ENCODE measurements around the gene KIF22.

The KIF22 gene

DNA sequence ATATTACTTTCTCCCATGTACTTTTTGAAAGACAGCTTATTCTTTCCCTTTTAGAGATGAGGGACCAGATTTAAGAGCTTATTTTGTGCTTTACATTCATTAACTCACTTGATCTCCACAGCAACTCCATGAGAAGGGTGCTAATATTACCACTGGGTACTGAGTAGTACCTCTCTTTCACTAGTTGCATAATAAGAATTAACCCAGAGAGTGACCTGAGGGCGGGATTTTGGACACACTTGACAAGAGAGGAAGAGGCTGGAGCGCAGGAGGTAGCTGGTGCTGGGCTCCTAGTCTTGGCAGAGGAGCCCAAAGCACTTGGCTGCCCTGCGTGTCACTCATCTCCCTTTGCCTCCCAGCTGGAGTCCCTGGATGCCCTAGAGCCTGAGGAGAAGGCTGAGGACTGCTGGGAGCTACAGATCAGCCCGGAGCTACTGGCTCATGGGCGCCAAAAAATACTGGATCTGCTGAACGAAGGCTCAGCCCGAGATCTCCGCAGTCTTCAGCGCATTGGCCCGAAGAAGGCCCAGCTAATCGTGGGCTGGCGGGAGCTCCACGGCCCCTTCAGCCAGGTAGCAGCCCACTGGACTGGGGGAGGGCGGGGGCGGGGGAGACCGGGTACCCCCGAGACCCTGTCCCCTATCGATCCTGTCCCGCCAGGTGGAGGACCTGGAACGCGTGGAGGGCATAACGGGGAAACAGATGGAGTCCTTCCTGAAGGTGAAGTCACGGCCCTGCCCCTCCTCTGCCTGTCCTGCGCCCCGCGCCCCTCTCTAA lies 14.1 kb downstream of the KIF22 start:
- no peak for DNase-seq

DNA sequence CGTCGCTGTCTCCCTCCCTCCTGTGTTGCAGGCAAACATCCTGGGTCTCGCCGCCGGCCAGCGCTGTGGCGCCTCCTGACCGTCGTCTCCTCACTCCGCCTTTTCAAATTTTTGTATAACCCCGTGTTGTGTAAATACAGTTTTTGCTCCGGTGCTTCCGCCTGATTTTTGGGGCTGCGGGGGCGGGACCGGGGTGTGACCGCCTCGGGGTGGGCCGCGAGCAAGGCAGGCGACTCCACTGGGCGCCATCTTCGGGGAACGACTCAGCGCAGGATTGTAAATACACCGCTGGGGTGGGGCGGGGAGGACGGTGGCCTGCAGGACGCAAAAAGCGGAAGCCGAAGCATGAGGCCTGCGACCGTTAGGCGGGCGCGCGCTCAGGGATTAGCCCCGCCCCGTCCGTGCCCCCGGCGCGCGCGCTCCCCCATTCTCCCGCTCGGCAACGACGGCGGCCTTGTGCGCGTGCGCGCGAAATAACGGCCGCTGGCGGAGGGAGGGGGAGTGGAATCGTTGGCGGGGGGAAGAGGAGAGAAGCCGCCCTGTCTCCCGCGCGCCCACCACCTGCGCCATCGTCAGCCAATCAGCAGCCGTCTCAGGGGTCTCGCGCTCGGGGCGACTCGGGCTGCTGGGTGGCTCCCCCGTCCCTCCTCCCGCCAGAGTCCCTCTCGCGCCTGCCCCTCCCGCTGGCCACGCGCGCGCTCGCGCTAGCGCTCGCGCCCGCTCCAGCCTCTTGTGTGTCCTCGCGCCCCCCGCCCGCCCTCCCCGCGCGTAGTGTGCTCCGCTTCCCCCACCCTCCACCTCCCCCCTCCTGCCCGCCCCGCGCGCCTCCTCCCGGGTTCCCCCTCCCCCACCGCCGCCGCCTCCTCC lies 14.9 kb downstream of the KIF22 start:
- peak; percentile 98 for DNase-seq

DNA sequence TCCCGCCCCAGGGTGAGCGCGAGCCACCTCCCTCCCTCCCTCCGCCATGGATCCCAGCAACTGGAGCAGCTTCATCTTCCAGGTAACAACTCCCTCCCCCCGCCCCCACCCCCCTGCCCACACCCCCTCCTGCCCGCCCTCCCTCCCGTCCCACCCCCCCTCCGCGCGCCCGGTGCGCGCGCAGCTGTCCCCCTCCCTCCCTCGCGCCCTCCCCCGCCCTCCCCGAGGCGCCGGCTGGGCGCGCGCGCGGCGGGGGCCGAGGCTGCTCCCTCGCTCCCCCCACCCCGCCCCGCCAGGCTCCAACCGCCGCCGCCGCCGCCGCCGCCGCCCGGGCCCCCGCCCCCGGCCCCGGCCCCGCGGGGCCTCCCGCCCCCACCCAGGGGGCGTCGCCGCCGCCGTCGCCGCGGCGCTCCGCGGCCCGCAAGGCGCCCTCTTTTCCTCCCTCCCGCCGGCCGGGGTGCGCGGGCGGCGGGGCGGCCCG lies 15.6 kb downstream of the KIF22 start, which contains the start of gene MAZ:
MAZ (plus strand) TSS at position 431 of the 481 bp plus-strand sequence. CDS start 173 bp downstream, outside the sequence.
- no peak for DNase-seq

DNA sequence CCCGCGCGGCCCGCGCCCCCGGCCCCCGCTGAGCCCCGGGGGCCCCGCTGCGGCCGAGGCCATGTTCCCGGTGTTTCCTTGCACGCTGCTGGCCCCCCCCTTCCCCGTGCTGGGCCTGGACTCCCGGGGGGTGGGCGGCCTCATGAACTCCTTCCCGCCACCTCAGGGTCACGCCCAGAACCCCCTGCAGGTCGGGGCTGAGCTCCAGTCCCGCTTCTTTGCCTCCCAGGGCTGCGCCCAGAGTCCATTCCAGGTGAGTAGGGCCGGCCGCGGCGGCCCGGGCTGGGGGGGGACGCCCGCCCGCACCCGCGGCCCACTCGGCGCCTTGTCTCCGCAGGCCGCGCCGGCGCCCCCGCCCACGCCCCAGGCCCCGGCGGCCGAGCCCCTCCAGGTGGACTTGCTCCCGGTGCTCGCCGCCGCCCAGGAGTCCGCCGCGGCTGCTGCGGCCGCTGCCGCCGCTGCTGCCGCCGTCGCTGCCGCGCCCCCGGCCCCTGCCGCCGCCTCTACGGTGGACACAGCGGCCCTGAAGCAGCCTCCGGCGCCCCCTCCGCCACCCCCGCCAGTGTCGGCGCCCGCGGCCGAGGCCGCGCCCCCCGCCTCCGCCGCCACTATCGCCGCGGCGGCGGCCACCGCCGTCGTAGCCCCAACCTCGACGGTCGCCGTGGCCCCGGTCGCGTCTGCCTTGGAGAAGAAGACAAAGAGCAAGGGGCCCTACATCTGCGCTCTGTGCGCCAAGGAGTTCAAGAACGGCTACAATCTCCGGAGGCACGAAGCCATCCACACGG lies 16.3 kb downstream of the KIF22 start:
- peak; percentile 71 for DNase-seq

DNA sequence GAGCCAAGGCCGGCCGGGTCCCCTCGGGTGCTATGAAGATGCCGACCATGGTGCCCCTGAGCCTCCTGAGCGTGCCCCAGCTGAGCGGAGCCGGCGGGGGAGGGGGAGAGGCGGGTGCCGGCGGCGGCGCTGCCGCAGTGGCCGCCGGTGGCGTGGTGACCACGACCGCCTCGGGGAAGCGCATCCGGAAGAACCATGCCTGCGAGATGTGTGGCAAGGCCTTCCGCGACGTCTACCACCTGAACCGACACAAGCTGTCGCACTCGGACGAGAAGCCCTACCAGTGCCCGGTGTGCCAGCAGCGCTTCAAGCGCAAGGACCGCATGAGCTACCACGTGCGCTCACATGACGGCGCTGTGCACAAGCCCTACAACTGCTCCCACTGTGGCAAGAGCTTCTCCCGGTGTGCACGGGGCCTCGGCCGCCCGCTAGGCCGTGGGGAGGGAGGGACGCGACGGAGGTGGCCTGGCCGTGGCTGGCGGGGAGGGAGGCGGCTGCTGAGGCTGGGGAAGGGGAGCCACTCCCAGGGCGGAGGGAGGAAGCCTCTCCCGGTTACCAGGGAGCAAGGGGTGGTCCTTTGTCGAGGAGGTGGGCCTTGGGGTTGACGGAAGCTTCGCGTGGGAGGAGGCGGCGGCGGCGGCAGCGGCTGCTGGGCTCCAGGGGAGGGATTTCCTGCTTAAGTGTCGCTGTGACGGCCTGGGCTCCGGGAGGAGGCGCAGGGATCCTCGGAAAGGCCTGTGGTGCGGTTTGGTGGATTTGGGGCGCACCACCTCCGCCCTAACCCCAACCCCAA lies 17.1 kb downstream of the KIF22 start:
- peak; percentile 95 for DNase-seq

DNA sequence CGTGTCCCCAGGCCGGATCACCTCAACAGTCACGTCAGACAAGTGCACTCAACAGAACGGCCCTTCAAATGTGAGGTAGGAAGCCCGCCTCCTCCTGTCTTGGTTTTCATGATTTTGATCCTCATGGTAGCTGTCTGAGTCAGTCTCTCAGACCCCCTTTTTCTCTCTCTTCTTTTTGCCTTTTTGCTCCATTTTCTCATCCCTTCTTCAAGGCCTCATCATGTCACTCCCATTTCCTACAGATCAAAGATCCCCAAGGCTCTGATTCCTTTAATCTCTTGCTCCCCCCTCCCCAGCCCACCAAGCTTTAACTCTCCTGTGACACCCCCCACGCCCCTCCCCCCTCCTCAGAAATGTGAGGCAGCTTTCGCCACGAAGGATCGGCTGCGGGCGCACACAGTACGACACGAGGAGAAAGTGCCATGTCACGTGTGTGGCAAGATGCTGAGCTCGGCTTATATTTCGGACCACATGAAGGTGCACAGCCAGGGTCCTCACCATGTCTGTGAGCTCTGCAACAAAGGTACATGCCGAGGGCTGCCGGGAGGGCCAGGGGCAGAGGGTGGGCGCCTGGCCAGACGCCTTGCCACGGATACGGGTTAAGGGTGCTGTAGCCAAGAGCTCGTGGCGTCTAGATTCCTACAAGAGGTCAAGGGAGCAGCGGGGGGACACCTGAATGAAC lies 17.8 kb downstream of the KIF22 start:
- no peak for DNase-seq

DNA sequence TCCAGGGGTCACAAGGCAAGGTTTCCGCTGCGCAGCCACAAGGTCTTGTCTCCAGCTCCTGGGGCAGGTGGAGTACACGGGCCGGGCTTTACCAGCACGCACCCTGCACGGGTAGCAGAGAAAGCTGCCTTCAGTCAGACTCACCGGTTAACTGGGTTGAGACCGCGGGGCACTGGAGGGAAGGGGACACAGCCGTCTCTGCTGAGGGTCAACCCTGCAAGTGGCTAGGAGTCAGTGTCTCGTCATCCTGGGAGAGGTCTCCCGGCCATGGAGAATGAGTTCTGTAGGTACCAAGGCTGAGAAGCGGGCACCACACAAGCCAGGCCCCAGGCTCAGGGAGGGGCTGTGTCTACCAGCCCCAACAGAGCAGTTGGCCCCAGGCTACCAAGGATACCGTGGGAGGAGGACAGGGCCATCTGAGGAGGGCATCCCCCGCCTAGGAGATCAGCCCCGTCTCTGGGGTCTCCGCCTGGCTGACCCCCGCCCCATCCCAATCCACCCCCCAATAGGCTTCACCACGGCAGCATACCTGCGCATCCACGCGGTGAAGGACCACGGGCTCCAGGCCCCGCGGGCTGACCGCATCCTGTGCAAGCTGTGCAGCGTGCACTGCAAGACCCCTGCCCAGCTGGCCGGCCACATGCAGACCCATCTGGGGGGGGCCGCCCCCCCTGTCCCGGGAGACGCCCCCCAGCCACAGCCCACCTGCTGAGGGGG lies 18.6 kb downstream of the KIF22 start:
- no peak for DNase-seq

DNA sequence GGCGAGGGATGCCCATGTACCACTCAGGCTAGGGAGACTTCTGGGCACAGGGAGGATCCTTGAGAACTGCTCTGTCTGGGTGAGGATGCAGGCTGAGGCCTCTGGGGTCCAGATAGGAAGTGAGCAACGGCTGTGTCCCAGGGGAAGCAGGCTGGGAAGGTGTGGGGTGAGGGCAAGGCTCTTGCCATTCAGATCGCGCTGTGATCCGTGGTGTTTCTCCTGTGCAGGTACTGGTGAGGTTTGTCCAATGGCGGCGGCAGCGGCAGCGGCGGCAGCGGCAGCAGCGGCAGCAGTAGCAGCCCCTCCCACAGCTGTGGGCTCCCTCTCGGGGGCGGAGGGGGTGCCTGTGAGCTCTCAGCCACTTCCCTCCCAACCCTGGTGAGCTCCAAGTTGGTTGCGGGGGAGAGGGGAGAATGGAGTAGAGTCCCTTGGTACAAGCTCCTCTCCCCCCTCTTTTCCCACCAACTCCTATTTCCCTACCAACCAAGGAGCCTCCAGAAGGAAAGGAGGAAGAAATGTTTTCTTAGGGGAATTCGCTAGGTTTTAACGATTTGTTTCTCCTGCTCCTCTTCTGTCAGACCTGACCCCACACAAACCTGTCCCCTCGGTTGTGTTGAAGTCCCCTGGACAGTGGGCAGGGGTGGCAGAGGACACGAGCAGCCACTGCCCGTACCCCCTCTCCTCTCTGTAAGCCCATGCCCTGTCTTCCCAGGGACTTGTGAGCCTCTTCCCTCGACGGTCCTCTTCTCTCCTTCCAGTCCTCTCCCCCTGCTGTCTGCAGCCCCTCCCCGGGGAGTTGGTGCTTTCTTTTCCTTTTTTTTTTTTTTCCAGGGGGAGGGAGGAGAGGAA lies 19.5 kb downstream of the KIF22 start:
- peak; percentile 31 for DNase-seq

DNA sequence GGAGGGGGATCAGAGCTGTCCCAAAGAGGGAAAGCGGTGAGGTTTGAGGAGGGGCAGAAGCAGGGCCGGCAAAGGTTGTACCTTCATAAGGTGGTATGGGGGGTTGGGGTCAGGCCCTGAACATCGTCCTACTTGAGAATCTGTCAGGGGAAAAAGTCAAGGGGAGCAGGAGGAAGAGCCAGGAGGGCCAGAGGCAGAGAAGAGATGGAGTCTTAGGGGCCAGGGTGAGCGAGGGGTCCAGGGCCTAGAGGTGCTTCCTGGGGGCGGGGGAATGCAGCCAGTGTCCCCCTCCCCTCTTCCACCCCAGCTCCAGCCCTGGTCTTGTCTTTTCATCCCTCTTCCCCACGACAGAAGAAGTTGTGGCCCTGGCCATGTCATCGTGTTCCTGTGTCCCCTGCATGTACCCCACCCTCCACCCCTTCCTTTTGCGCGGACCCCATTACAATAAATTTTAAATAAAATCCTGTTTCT lies 20.2 kb downstream of the KIF22 start:
- DNase-seq: no peak

DNA sequence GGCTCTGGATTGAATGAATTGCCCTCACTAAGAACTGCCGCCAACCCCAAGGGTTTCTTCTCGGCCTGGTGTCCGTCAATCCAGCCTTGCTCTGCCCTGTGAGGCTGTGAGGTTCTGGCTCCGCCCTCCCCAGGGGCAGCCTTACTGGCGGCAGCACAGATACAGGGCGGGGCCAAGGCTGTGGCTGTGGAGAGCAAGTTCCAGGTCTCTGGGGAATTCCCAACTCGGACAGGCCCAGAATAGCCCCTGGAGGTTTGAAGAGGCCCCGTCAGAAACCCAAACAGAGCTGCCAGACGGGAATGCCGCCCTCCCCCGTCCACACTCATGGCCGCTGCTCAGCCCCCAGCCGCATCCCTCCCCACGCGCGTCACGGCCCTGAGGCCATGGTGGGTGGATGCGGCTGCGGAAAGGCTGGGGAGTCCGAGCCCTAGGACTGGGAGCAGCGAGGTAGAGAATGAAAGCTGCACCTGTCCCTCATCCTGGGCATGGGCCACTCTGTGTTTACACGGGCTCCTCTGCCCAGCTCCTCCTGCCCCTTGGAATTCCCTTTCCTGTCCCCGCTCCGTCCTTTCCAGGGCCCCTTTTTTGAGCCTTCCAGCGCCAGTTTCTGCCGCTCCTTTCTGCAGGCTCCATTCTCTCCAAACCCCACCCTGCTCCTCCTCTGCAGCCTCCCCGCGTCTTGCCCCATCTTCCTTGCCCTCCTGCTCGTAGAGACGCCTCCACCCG lies 20.8 kb downstream of the KIF22 start:
- DNase-seq: peak; percentile 97

DNA sequence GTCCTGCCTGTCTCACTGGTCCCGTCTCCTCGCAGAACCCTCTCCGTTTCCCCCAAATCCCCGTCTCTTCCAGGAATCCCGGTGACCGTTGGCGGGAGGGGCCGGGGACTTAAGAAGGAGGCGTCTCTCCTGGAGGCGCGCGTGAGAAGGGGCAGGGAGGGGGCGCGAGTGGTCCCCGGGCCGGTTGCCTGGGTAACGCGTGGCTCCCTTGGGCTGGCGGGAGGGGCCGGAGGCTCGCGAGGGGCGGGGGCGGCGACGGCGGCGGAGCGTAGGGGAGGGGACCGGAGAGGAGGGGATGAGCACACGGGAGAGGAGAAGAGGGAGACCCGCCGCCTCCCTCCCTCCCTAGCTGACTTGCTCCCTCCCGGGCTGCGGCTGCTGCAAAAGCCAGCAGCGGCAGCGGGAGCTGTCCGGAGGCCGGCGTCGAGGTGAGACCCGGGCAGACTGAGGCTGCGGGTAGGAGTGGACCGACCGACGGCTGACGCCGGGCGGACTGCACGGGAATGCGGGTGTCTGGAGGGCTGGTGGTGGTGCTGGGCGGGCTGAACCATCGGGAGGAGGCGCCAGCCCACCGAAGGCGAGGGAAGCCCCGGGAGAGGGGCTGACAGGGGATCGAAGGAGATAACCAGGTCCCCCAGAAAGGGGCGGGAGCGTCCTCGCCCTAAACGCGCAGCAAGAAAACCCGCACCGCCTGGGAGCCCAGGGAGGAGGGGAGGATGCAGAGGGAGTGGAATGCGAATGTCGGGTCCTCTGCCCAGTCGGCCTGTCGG lies 21.5 kb downstream of the KIF22 start, which contains the start of gene PRRT2:
PRRT2 (plus strand) TSS at position 298 of the 770 bp plus-strand sequence. CDS start 862 bp downstream, outside the sequence.
- peak; percentile 66 for DNase-seq

DNA sequence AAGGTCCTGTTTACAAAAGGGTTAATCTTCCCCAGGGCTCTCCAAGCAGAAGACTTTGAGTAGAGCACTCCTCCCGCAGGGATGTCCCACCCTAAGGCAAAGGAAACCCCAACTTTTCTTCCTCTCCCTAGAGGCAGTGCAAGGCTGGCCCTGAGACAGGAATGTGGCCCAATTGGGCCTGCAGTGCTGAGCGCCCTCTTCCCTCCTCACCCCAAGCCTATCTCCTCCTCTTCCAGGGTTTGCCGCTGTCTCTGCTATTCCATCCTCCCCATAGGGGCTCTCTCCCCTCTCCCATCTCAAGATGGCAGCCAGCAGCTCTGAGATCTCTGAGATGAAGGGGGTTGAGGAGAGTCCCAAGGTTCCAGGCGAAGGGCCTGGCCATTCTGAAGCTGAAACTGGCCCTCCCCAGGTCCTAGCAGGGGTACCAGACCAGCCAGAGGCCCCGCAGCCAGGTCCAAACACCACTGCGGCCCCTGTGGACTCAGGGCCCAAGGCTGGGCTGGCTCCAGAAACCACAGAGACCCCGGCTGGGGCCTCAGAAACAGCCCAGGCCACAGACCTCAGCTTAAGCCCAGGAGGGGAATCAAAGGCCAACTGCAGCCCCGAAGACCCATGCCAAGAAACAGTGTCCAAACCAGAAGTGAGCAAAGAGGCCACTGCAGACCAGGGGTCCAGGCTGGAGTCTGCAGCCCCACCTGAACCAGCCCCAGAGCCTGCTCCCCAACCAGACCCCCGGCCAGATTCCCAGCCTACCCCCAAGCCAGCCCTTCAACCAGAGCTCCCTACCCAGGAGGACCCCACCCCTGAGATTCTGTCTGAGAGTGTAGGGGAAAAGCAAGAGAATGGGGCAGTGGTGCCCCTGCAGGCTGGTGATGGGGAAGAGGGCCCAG lies 22.4 kb downstream of the KIF22 start:
- DNase-seq: no peak

DNA sequence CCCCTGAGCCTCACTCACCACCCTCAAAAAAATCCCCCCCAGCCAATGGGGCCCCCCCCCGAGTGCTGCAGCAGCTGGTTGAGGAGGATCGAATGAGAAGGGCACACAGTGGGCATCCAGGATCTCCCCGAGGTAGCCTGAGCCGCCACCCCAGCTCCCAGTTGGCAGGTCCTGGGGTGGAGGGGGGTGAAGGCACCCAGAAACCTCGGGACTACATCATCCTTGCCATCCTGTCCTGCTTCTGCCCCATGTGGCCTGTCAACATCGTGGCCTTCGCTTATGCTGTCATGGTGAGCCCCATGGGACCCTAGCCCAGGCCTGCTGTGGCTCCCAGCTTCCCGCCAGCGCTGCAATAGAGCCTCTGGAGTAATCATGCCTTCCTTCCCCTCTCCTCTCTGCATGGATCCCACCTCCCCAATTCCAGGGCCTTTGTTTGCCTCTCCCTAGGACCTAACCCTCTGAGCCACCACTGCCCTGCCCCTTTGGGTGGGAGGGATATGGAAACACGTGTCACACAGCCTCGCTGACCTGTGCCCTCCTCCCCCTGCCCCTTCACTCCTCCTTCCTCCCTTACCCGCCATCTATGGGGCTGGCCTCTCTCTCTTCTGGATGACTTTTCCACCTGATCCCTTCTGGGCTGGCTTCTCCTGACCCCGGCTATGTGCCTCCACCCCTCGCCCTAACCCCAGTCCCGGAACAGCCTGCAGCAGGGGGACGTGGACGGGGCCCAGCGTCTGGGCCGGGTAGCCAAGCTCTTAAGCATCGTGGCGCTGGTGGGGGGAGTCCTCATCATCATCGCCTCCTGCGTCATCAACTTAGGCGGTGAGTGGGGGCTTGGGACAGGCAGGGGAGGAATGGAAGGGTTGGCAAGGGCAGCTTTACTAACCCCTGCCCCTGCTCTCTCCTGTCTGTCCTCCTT lies 23.4 kb downstream of the KIF22 start:
- DNase-seq: no peak

DNA sequence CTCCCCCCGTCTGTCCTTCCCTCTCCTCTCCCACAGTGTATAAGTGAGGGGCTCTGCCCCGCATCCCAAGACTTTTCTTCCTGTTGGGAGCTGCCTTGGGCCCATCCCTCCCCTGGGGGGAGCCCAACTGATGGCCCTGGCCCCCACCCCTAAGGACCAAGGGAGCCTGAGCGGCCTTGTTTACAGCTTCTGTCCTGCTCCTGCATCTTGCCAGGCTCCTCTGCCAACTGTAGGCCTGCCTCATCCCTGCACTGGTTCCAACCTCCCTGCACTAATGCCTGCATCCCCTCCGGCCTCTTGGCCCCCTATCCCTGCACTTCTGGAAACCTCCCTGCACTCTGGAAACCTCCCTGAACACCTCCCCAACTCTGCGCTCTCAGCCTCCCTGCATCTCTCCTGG lies 24.0 kb downstream of the KIF22 start:
- DNase-seq: no peak

DNA sequence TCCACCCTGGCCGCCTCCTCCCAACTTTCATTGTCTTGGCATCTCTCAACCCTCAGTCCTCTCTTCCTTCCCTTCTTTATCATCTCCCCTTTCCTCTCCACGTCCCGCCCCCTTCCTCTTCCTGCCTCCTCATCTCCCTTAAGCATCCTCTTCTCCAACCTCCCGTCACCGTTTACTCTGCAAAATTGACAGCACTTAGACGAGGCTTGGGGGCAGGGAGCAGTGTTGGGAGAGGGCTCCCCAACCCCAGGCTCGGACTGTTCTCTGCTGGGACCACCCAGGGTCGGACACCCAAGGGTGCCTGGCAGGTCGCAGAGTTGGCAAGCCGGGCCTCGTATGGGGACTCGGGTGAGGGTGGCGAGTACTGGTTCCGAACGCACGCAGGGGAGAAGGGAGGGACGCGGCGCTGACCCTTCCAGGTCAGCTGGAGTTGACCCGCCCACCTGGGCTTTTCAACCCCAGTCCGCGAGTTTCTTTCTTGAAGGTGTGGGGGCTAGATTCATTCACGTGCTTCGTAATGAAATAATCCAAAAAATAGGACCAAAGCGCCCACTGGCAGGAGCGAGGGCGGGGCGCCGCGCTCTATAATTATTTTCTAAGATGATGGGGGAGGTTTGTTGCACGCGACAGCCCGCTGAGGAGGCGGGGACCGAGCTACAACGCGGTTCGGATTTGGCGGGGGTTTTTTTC lies 24.6 kb downstream of the KIF22 start:
- DNase-seq: peak; percentile 40

Data from fibroblast of skin of right biceps (primary cell).